CD4-positive, alpha-beta T cell treated with Interleukin-15 for 4 hours (primary cell): ENCODE measurements around the gene GPC3.
"Not testable (repeated sequence)": the region's sequence is repeated elsewhere in the genome, so short reads cannot be mapped to it uniquely, and the experiment has no call there.

ENCODE experiments used
- DNase-seq: peaks from one replicate; pipeline ENCODE4 v3.0.0-alpha.2; 2020; ENCODE audit warnings: low spot score

The GPC3 gene

GRCh38 chrX:133995759-133996158 is 10.4 kb upstream of the GPC3 start:
- DNase-seq, result no peak

DNA sequence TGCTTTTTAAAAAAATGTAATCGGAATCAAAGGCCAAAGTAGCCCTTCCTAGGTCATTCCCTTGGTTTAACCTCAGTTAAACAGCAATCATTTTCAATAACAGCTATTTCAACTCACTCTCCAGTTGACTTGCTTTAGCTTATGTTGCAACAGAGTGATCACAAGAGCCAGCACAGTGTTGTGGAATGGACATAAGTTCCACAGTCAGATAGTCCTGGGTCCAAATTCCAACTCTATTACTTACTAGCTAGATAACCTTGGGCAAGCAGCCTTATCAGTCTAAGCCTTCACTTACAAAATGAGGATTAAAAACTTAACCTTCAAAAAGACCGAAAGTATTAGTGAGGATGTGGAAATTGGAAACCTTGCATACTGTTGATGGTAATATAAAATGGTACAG is 9.2 kb upstream of the GPC3 start:
- no peak for DNase-seq

- DNase-seq, result no peak
Observed at GRCh38 chrX:133992882-133993281, 7.5 kb upstream of the GPC3 start.

DNA sequence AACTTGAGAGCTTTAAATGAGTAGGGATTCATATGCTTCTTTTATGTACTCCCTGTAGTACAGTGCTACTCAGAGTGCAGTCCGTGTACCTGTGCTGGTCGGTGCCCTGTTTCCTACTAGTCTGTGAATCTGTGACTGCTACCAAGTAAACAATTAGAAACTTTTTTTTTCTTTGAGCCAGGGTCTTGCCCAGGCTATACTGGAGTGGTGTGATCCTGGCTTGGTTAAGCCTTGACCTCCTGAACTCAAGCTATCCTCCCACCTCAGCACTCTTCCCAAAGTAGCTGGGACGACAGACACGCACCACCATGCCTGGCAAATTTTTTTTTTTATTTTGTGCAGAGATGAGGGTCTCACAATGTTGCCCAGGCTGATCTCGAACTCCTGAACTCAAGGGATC is 6.4 kb upstream of the GPC3 start:
- DNase-seq, result no peak

DNA sequence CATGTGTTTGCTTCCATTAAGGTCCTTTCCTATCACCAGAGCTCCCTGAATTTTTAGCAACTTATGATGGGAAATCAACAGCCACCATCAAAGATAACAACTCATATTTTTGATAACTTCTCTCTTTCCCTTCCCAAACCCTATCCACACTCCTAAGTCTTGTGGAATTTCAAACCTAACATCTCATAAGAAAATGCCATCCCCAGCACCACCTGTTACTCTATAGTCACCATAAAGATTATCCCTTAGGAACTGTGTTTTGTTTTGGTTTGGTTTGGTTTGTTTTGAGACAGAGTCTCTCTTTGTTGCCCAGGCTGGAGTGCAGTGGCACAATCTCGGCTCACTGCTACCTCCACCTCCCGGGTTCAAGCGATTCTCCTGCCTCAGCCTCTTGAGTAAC is 5.7 kb upstream of the GPC3 start:
- not testable (repeated sequence) for DNase-seq

GRCh38 chrX:133989993-133990392 is 4.6 kb upstream of the GPC3 start:
- no peak for DNase-seq

- DNase-seq, result no peak
Observed at GRCh38 chrX:133989490-133989889, 4.1 kb upstream of the GPC3 start.

DNA sequence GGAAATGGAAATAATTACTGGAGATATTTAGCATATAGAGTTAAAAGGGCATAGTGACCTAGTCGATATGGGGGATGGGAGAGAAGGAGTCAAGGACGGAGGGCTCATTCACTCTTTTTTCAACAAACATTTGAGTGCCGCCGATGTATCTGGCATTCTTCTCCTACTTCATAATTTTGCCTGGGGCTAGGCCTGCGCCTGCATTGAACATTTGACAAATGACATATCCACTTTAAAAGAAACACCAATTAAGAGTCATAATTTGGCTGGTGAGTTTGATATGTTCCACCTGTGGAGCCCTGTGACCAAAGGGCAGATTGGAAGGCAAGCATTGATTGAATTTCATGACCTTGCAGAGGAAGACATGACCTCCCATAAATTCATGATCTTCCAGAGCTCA is 2.6 kb upstream of the GPC3 start:
- DNase-seq, result no peak

DNA sequence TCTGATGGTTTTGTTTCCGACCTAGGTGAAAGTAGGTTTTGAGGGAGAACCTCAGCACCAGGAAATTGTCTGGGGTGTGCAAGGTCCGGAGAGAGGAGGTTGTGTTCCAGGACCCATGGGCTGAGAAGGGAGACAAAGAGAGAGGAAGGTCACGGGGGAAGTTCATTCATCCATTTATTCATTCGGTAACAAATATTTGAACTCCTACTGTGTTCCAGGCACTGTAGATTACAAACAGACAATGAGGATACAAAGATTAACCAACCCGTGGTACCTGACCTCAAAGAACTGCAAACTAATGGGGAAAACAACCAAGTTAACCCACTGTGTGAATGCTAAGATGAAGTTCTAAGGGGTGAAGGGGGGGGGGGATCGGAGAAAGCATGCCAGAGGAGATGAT is 1.8 kb upstream of the GPC3 start:
- no peak for DNase-seq

- DNase-seq, result no peak
Observed at GRCh38 chrX:133985967-133986683, 731 bp upstream of the GPC3 start.

GRCh38 chrX:133984857-133985163 is 584 bp downstream of the GPC3 start:
- DNase-seq, result no peak

DNA sequence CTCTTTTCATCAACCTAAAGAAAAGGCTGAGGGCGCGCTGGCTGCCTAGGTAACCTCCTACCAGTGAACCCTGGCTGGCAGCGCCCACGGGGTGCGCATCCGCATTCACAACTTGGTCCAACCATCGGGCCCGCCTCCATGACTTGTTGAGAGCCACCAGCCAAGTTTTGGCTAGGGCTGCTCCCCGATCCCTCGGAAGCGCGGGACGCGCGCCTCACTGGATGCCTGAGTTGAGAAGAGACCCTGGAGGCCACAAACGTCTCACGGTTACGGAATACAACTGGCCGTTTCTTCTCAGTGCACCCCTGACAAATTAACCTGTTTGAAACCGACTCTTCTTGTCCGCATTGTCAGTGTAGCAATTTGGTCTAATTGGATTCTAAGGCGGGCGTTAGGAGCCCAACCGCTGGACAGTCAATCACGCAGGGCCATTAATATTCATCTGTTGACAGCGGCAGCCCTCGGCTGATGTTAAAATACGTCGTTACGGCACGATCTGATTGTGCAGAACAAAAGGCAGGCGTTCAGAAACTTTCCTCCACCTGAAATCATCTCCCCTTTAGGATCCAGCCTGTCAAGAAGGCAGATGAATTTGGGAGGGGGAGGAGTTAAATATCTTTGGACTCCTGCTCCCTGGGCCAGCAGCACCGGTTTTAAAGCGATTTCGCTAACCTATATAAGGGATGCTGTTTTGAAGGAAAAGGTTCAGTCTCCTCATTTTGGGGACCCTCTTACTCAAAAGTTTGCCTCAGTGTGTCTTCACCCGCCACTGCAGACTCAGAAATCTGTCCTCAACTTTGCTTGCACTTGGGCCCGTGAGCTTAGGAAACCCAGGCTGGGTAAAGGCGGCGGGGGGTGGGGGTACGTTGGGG is 1.2 kb downstream of the GPC3 start:
- no peak for DNase-seq

DNA sequence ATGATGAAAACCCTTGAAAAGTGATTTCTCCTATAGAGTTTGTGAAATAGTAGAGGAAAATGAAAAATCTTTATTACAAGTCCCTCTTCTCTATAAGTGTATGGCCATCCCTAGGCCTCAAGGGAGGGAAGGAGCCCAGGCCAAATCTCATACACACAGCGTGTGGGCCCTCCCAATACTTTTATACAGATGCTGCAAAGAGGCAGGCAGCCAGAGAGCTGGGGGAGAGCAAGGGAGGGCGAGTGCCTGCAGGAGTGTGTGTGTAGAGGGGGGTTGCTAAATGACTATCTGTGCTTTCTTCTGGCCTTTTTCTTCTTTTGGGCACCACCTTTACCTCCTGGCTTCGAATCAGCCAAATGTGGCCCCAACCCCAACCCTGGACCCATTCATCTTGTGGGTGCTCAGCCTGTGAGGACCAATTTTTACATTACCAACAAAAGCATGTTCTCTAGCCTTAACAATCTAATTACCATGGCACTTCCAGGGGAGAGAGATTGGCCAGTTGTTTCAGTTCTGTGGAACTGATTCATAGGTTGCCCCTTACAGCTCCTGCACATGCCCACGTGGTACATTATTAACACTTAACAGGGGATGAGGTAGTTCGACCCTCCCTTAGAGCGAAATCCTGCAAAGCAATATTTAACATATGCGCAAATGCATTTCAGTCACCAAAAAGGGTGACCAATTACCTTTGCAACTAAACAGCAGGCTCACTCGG is 2.0 kb downstream of the GPC3 start:
- no peak for DNase-seq

DNA sequence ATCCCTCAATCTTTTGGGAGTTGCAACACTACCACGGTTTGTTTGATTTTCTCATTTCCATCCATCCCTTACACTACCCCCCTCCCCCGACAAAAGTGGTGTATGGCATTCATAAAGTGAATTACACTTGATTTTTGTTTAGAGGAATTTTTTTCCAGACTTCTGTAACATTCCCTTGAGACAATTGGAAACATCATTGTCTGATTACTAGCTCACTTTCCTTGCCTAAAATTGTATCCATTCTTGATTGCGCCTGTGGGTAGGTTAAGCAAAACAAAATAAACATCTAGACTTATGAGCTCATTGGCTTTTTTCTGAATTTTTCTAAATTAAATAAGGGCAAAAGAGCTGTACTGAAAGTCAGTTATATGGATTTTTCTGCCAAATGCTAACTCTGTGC is 3.5 kb downstream of the GPC3 start:
- DNase-seq, result no peak

DNA sequence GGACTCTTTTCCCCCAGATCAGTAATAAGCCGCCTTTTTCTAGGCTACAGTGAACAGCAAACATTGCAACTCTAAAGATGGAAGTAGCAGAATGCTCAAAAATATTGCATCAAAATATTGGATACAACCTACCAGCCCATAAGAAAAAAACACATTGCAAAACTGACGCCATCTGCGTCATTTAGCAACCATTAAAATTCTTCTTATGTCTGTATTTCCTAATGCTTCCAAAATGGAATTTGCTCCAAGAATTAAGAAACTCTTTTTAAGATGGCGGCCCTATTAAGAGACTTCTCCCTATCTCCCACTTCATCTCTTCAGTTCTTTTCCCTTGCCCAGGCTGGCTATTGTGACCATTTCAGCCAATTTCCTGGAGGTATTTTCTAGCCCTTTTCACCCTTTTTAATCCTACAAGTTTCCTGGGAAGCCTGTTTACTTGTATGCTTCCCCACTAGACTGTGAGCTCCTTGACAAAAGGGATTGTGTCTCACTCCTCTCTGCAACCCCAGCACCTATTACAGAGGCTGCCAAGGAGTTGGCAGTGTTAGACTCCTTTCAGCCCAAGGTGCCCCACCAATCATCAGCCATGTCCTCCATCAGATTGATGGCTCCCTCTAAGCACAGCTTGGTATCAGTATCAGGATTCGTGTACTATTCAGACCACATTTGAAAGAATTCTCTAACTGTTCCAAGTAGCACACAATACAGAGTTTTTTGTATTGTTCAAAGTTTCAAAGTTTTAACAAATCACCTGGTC is 4.4 kb downstream of the GPC3 start:
- no peak for DNase-seq

- no peak for DNase-seq
Observed at GRCh38 chrX:133980406-133980805, 5.0 kb downstream of the GPC3 start.

- DNase-seq, result no peak
Observed at GRCh38 chrX:133979641-133980230, 5.7 kb downstream of the GPC3 start.

- DNase-seq, result no peak
Observed at GRCh38 chrX:133973704-133974103, 11.7 kb downstream of the GPC3 start.

GRCh38 chrX:133972916-133973315 is 12.5 kb downstream of the GPC3 start:
- DNase-seq, result no peak

- DNase-seq, result no peak
Observed at GRCh38 chrX:133971586-133971985, 13.8 kb downstream of the GPC3 start.

DNA sequence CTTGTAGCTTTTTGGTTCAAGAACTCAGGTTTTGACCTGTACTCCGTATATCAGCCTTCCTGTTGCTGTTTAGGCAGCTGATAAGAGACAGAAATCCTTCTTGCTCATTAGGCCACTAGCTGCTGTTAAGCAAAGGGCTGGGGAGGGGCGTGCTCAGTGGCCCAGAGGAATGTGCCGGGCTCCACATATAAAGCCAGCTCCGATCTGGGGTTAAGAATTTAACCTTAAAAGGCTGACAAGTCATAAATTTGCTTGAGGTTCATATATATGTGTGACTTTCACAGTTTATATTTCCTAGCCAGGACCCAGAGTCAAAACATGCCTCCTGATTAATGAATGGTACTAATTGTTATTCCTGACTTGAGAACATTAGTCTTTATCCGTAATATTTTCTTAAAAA is 15.3 kb downstream of the GPC3 start:
- no peak for DNase-seq

DNA sequence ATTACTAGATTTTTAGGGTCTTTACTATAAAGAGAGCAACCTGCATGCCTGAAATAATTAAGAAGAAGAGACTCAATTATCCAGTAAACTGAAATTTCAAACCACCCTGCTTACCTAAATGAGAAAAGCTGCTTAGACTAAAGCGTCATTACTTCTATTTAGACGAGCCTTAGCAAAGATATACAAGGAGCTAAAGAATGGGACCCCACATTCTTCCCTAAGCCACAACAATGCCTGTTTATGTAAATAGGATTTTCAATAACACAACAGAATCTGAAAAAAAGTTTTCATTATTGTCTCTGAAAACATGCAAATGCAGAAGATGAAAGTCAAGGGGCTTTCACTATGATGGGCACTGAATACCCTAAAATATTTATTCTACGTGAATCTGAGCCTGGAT is 16.2 kb downstream of the GPC3 start:
- DNase-seq, result no peak
